H1 (cell line): Measurements from ENCODE around the gene DAZAP1. TPM values are rescaled to one million over a fixed set of nuclear protein-coding genes. Genes with fewer than 3 reads are reported as not detected.

ENCODE experiments used
- CEBPB ChIP-seq: IDR thresholded peaks from 2 replicates; pipeline ENCODE4 v1.6.1; 2012; ENCODE audit warnings: low read depth, low read length
- CHD7 ChIP-seq: fragments of 300-600 bp; sonication (generic); IDR thresholded peaks from 2 replicates; pipeline ENCODE4 v1.7.1; 2012; ENCODE audit warnings: low read length, moderate library complexity, mild to moderate bottlenecking, inconsistent platforms; ENCODE audit not compliant: insufficient replicate concordance
- CTCF ChIP-seq, 3 experiments: IDR thresholded peaks; 1 replicate in 2 of 3; 2 replicates in 1 of 3; pipeline versions ENCODE4 v1.5.1 to v1.6.1; 2011; ENCODE audit warnings: low read length in 3 of 3, mild to moderate bottlenecking in 3 of 3, inconsistent platforms in 2 of 3, low read depth in 1 of 3, moderate library complexity in 1 of 3; ENCODE audit not compliant: insufficient read depth in 1 of 3; ENCODE audit errors: control extremely low read depth in 1 of 3
- GTF2F1 ChIP-seq: IDR thresholded peaks from 2 replicates; pipeline ENCODE4 v1.6.1; 2012; ENCODE audit warnings: low read depth, low read length, improper control_type of control experiment, borderline replicate concordance
- KDM1A ChIP-seq: fragments of 200-600, 300-600 bp; sonication (generic); IDR thresholded peaks from 2 replicates; pipeline ENCODE4 v1.7.1; 2016; ENCODE audit warnings: mild to moderate bottlenecking, low read length, borderline replicate concordance
- MAFK ChIP-seq: IDR thresholded peaks from 2 replicates; pipeline ENCODE4 v1.6.1; 2012; ENCODE audit warnings: low read depth, mild to moderate bottlenecking, improper control_type of control experiment, low read length
- NRF1 ChIP-seq: IDR thresholded peaks from 2 replicates; pipeline ENCODE4 v1.6.1; 2011; ENCODE audit warnings: mild to moderate bottlenecking, low read depth, low read length, improper control_type of control experiment
- SUZ12 ChIP-seq: fragments of 200-600 bp; sonication (generic); IDR thresholded peaks from 2 replicates; pipeline ENCODE4 v1.6.1; 2012; ENCODE audit warnings: mild to moderate bottlenecking, inconsistent platforms, low read length, moderate library complexity, mixed read lengths
- polyA plus RNA-seq, 7 experiments: library from polyadenylated mRNA; depleted of rRNA in 3 of 7; stranded (reverse) in 5 of 7; unstranded in 2 of 7; fragments of >200 nt in 5 of 7; fragments of 200-250 nt in 2 of 7; gene quantifications; 1 replicate in 5 of 7; 2 replicates in 1 of 7; 4 replicates in 1 of 7; pipeline versions ENCODE4 v1.2.1 to v1.2.3, GENCODE V29; 2011 to 2013; ENCODE audit warnings: missing spikeins in 2 of 7, mixed read lengths in 2 of 7
- total RNA-seq: library from RNA; stranded (reverse); fragmentation: NEBNext Ultra II Directional; extraction: Animal tissue kit (Norgen Biotek cat#: 25700); gene quantifications from 2 replicates; pipeline ENCODE4 v1.2.1, GENCODE V29; 2021

The DAZAP1 gene
- total and polyA plus RNA-seq, 2 of the 8 experiments (the other 6 are each of a cell fraction or from before 2014, with no cell fraction given) = 79.6 to 341 TPM

GRCh38 chr19:1445185-1445931 lies 38.0 kb downstream of the DAZAP1 start (continued):
- TF ChIP-seq CHD7 = no peak
- peak; percentile 78 to 94 (median 87) for TF ChIP-seq CTCF (IDR thresholded peaks at IDR 0.05; ENCODE audit: control extremely low read depth in 1 of 3, insufficient read depth in 1 of 3, low read depth in 1 of 3, low read length in 3 of 3)
- no peak for TF ChIP-seq MAFK
- TF ChIP-seq NRF1 = no peak
- TF ChIP-seq KDM1A = no peak
- TF ChIP-seq CEBPB = no peak
- no peak; the same call in 1 of the 2 replicates for TF ChIP-seq SUZ12
- TF ChIP-seq GTF2F1 = no peak
